Activated T-helper 2 cell treated with anti-CD3 and anti-CD28 coated beads, Interferon-gamma antibody, Interleukin-2, Interleukin-4, amounts not matched to agents 10 μg/mL and 5 μg/mL and 100 μg/mL, durations not matched to agents 14 hours and 24 hours and 36 hours (primary cell): Measurements from ENCODE around the gene USP48. TPM values are rescaled to one million over a fixed set of nuclear protein-coding genes. Genes with fewer than 3 reads are reported as not detected.

ENCODE experiments used
- DNase-seq: peaks from one replicate; pipeline ENCODE4 v3.0.0; 2021; ENCODE audit warnings: low spot score
- H3K27ac Mint-ChIP-seq: one replicate; pipeline ENCODE4 v1.8.0; 2021; ENCODE audit warnings: mixed read lengths
- H3K27me3 Mint-ChIP-seq: one replicate; pipeline ENCODE4 v1.8.0; 2021; ENCODE audit warnings: low read depth, mixed read lengths
- H3K36me3 Mint-ChIP-seq: one replicate; pipeline ENCODE4 v1.8.0; 2021; ENCODE audit warnings: low read depth, mixed read lengths
- H3K4me1 Mint-ChIP-seq: one replicate; pipeline ENCODE4 v1.8.0; 2021; ENCODE audit warnings: low read depth, mixed read lengths
- H3K4me3 Mint-ChIP-seq: one replicate; pipeline ENCODE4 v1.8.0; 2021; ENCODE audit warnings: low read depth, mild to moderate bottlenecking, moderate library complexity, mixed read lengths
- H3K9me3 Mint-ChIP-seq: one replicate; pipeline ENCODE4 v1.8.0; 2021; ENCODE audit warnings: mixed read lengths
- intact Hi-C: fragments of 100-400 bp; cut with micrococcal nuclease; formaldehyde crosslinking; loops from one replicate; pipeline ENCODE4 v1.15.1; 2023
- total RNA-seq: library from RNA; stranded (reverse); gene quantifications from 2 replicates; pipeline ENCODE4 v1.2.3, GENCODE V29; 2022

Gene USP48
- total RNA-seq, 1 donor from 2014 or later, result 101 TPM

DNA sequence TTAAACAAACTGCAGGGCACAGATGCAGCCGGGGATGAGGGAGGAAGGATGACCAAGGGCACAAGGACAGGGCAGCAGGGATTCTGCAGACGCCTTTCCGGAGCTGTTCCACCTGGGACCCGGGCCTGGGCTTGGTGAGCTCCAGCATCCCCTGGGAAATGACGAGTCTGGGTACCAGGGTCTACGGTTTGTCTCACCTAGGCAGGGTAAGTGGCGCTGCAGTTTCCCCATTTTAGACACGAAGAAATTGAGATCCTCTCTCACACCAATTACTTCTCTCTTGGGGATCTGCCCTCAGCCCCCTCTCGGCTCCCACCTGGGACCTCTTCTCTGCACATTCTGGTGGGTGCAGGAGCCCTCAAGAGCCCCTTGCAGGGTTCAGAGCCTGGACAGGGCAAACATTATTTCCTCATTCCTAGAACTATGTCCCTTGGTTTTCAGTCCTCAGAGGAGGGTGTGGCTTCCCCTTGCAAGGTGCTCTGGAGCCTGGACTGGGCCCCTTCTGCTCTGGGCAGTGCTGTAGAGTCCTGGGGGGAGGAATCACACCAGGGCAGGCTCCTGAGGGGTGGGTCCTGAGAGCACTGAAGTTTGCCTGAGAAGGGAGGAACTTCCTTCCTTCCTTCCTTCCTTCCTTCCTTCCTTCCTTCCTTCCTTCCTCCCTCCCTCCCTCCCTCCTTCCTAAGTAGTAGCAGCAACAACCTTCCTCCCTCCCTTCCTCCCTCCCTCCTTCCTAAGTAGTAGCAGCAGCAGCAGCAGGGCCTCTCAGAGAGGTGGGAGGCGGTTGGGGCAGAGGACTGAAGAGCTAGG is 129.8 kb downstream of the USP48 start:
- H3K4me3 Mint-ChIP-seq, result no peak overlapping the region
- no peak for DNase-seq
- H3K9me3 Mint-ChIP-seq, result no peaks in the 10 kb centered on the region
- intact Hi-C loops, result loop anchor here (5.0 kb wide), 1 partner anchor 309 kb away; no protein-coding TSS in a partner anchor
- no peaks in the 10 kb centered on the region for H3K36me3 Mint-ChIP-seq
- peaks cover 32% of the 10 kb centered on the region for H3K27me3 Mint-ChIP-seq
- no peak overlapping the region for H3K27ac Mint-ChIP-seq
- H3K4me1 Mint-ChIP-seq, result peaks cover 12% of the 10 kb centered on the region

DNA sequence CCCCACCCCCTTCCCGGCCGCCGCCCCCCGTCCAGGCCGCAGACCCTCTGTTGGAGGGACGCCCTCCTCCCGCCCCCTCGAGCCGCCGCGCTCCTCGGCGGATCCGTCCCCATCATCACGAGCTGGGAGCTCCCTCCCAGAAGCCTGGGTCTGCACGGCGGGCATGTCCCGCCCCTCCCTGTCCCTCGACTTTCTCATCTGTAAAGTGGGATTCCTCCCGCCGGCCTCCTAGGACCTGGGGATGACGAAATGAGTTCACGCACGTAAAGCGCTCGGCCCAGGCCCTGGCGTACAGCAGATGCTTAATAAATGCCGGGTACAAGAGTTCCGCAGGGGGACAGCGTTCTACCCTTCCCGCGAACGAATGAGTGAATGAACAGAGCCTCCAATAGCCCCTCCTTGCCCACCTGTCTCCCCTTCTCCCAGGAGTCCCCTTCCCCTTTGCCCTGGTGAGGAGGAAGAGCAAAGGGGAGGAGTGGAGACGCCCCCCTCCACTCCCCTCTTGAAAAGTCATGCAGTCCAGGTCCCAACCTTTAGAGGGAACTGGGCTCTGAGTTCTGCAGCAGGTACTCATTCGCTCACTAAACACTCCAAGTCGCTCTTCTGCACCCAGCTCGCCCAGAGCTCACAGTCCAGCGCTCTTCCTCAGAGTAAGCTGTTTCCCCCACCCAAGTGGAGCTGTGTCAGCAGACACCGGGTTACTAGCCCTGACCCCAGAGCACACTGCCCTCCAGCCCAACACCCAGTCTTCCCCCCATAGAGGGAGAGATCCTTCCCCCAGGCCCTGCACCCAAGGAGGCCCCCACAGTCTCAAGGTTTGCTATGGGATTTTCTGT is 130.6 kb downstream of the USP48 start:
- Mint-ChIP-seq H3K4me3 (peak overlapping the region; percentile 62), H3K4me1 (peaks cover 12% of the 10 kb centered on the region), H3K27ac (no peak overlapping the region), H3K9me3 (no peaks in the 10 kb centered on the region), H3K27me3 (peaks cover 32% of the 10 kb centered on the region), H3K36me3 (no peaks in the 10 kb centered on the region)
- DNase-seq, result no peak
- intact Hi-C loops, result loop anchor here (5.0 kb wide), 1 partner anchor 310 kb away; no protein-coding TSS in a partner anchor

DNA sequence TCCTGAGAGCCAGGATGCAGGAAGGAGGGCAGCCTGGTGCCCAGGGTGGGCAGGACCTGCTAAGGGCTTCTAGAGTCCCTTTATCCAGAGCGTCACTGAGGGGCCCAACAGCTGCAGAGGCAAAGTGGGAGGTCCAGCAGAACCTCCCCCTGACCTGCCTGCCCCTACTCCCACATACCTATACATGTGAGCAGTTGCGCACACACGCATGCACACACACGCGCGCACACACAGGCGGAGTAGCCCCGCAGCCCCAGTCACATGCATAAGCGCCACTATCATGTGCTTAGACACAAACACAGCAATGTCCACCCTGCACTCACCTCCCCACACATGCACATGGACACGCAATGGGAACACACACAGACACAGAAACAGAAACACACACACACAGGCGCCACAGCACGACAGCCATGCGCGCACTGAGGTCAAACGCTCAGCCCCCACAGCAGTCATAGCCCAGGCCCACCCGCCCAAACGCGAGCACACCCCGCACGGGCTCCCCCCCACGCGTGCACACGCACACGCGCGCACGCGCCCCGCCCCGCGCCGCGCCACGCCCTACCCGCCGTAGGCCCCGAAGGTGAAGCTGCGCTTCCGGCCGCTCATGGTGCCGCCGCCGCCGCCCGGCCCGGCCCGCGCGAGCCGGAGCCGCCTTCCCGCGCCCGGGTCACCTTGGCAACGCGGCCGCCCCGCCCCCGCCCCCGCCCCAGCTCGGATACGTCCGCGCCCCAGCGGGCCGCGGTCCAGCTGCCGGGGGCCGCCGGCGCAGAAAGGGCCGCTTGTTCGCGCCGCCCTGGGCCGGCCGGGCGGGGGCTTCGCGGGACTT is 131.5 kb downstream of the USP48 start:
- Mint-ChIP-seq H3K9me3 (no peaks in the 10 kb centered on the region), H3K4me1 (peaks cover 12% of the 10 kb centered on the region), H3K36me3 (no peaks in the 10 kb centered on the region), H3K27ac (no peak overlapping the region), H3K4me3 (peak overlapping the region; percentile 74), H3K27me3 (peaks cover 28% of the 10 kb centered on the region)
- DNase-seq, result peak; percentile 20
- intact Hi-C loops, result loop anchor here (5.0 kb wide), 1 partner anchor 311 kb away; no protein-coding TSS in a partner anchor

DNA sequence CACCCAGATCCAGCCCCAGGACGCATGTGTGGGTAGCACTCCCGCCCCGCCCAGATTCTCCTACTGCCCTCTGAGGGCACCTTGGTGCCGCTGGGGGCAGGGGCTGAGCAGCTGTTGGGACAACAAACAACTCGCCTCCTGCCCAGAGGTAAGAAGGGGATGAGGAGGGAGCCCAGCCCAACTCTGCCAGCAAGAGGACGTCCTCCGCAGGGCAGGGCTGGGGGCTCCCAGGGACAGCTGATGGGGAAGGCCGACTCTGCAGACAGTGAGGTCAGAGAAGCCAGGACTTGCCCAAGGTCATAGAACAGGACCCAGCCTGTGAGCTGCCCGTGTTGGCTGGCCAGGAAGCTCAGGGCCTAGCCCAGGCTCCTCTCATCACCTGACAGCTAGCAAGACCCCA is 132.5 kb downstream of the USP48 start:
- no peak for DNase-seq
- H3K27me3 Mint-ChIP-seq, result peaks cover 28% of the 10 kb centered on the region
- no peak overlapping the region for H3K4me3 Mint-ChIP-seq
- no peaks in the 10 kb centered on the region for H3K36me3 Mint-ChIP-seq
- H3K27ac Mint-ChIP-seq, result no peak overlapping the region
- peaks cover 12% of the 10 kb centered on the region for H3K4me1 Mint-ChIP-seq
- intact Hi-C loops, result loop anchor here (5.0 kb wide), 1 partner anchor 312 kb away; no protein-coding TSS in a partner anchor
- H3K9me3 Mint-ChIP-seq, result no peaks in the 10 kb centered on the region

DNA sequence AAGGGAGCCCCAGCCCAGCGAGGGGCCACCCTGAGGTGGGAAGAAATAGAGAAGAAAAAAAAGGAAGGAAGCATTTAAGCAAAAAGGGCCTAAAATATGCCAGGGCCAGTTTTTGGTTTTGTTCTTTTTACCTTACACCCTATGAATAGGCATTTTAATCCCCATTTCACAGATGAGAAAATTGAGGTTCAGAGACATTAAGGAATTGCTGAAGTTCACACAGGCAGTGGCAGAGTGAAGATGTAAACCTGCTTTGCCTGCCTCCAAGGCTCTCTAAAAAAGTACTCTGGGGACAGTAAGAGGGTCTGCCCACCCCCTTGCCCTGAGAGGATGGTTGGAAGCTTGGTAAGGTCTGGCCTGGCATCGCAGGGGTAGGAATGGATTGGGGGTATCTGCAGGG is 133.6 kb downstream of the USP48 start:
- H3K27ac Mint-ChIP-seq, result no peak overlapping the region
- no peak for DNase-seq
- H3K9me3 Mint-ChIP-seq, result no peaks in the 10 kb centered on the region
- H3K4me3 Mint-ChIP-seq, result no peak overlapping the region
- no peaks in the 10 kb centered on the region for H3K36me3 Mint-ChIP-seq
- intact Hi-C loops, result no loop called here
- H3K27me3 Mint-ChIP-seq, result peaks cover 25% of the 10 kb centered on the region
- H3K4me1 Mint-ChIP-seq, result peaks cover 12% of the 10 kb centered on the region

DNA sequence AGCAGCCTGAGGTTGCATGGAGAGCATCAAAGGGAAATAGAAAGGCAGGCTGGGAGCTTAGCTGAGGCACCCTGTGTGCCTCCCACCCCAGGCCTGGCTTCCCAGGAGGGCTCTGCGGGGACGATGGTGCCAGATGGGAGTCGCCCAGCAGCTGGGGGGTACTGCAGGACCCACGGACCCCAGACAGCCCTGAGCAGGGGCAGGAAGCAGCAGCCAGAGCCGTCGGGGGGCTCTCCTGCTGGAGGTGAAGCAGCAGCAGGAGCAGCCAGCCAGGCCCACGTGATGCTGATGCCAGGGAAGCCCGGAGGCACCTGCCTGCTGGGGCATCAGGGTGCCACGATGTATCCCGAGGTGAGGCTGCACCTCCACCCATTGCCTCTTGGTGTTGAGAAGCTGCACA is 134.2 kb downstream of the USP48 start:
- no peaks in the 10 kb centered on the region for H3K36me3 Mint-ChIP-seq

DNA sequence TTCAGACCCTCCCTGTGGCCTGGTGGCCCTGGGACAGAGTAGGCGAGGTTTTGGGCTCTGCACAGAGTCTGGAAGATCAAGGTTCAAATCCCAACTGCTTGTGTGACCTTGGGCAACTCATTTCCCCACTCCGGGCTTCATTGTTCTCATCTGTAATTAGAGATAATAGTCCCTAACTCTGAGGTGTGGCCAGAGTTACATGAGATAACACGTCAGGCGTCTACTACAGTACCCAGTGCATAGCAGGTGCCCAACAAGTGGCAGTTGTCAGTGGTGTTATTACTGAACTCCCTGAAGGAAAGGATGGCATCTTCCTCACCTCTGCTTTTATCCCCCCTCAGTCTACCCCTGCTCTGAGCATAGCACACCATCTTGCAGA is 134.6 kb downstream of the USP48 start:
- Mint-ChIP-seq H3K27me3 (peaks cover 21% of the 10 kb centered on the region), H3K9me3 (no peaks in the 10 kb centered on the region), H3K27ac (no peak overlapping the region), H3K36me3 (no peaks in the 10 kb centered on the region), H3K4me3 (no peak overlapping the region), H3K4me1 (peaks cover 12% of the 10 kb centered on the region)
- intact Hi-C loops, result no loop called here
- DNase-seq, result no peak

More for the DNA sequence above, 134.2 kb downstream of the USP48 start:
- peaks cover 22% of the 10 kb centered on the region for H3K27me3 Mint-ChIP-seq
- DNase-seq, result no peak
- H3K9me3 Mint-ChIP-seq, result no peaks in the 10 kb centered on the region
- peaks cover 12% of the 10 kb centered on the region for H3K4me1 Mint-ChIP-seq
- no peak overlapping the region for H3K27ac Mint-ChIP-seq
- no peak overlapping the region for H3K4me3 Mint-ChIP-seq
- intact Hi-C loops, result no loop called here

DNA sequence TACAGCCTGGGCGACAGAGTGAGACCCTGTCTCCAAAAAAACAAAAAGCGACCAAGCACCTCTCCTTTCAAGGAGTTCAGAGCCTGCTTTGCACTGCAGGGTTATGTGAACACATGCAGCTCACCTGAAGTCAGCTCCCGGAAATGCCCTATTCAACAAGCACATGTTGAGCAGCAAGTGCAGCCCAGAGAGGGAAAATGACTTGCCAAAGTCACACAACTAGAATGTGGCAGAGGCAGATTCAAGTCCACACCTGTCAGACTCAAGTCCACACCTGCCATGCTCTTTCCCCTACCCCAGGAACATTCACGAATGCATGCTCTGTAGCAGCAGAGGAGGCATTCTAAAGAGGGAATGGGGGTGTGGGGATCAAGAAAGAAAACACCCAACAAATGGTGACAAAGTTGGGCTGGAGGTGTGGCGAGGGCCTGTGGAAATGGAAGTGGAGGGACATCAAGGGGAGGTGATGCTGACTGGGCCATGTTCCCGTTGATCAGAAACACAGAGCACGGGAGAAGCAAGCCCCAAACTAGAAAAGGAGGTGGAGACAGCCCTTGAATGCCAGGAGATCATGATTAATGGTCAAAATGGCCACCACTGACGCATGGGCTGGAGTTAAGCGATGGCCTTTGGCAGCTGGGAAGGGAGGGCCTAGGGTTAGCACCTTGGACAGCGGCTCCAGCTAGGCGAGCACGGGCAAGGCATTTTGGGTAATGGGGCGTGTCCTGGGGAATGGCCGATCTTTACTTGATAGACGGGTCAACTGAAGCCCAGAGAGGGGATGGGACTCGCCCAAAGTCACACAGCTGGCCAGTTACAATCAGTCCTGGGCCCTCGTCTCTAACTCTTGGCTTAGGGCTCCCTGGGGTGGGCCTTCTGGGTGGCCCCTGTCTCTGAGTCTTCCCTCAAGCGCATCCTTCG is 135.3 kb downstream of the USP48 start:
- Mint-ChIP-seq H3K27me3 (peaks cover 17% of the 10 kb centered on the region), H3K9me3 (no peaks in the 10 kb centered on the region), H3K4me3 (no peak overlapping the region), H3K36me3 (no peaks in the 10 kb centered on the region), H3K4me1 (peaks cover 12% of the 10 kb centered on the region), H3K27ac (no peak overlapping the region)
- intact Hi-C loops, result no loop called here
- DNase-seq, result peak; percentile 35

DNA sequence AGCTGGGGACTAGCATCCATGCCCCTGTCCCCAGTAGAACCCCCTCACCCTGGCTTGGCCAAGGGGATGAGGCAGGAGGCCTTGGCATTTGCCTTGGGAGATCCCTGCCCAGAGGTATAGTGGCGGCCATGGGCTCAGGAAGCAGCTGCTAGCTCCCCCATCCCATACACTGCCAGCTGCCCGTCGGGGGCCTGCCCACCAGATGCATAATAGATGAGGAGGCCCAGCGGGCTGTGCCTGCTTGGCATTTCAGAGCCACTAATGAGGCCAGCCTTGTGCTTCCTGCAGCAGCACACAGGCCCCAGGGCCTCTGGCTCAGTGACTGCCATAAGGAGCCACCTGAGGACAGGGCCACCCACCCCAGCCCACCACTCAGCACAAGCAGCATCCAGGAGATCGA is 137.4 kb downstream of the USP48 start:
- no peaks in the 10 kb centered on the region for H3K4me1 Mint-ChIP-seq
- no peaks in the 10 kb centered on the region for H3K9me3 Mint-ChIP-seq
- H3K36me3 Mint-ChIP-seq, result no peaks in the 10 kb centered on the region
- DNase-seq, result no peak
- intact Hi-C loops, result no loop called here
- peaks cover 2% of the 10 kb centered on the region for H3K27me3 Mint-ChIP-seq
- no peak overlapping the region for H3K27ac Mint-ChIP-seq
- no peak overlapping the region for H3K4me3 Mint-ChIP-seq

DNA sequence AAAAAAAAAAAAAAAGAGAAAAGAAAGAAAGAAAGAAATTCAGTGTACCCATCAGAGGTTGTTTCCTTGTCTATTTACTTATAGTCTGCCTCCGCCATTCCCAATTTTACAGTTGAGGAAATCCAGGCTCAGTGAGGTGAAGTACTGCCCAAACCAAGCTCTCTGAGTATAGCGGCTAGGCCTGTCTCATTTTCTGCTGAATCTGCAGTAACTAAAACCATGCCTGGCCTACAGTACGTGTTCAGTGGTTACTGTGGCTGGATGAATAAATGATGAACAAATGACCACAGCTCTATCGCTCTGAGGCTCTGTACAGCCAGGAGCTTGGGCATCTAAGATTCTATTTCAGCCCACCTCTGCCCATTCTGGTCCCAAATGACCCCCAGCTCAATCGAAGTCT is 138.0 kb downstream of the USP48 start:
- H3K4me3 Mint-ChIP-seq, result no peak overlapping the region
- H3K27me3 Mint-ChIP-seq, result no peaks in the 10 kb centered on the region
- no peaks in the 10 kb centered on the region for H3K36me3 Mint-ChIP-seq
- intact Hi-C loops, result no loop called here
- DNase-seq, result no peak
- H3K9me3 Mint-ChIP-seq, result no peaks in the 10 kb centered on the region
- H3K4me1 Mint-ChIP-seq, result no peaks in the 10 kb centered on the region
- no peak overlapping the region for H3K27ac Mint-ChIP-seq

DNA sequence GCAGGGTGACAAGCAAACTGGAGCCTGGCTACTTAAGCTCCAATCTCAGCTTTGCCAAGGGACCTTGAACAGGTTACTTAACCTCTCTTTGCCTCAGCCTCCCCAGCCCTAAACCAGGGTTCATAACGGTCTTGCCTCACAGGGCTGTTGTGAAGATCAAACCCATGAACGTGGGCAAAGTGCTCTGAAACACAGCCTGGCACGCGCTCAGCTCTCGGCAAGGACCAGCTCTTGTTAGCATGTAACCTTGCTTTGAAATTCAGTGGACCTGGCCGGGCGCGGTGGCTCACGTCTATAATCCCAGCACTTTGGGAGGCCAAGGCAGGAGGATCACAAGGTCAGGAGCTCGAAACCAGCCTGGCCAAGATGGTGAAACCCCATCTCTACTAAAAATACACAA is 138.6 kb downstream of the USP48 start:
- Mint-ChIP-seq H3K27me3 (no peaks in the 10 kb centered on the region), H3K9me3 (no peaks in the 10 kb centered on the region), H3K4me1 (no peaks in the 10 kb centered on the region), H3K4me3 (no peak overlapping the region), H3K27ac (no peak overlapping the region), H3K36me3 (no peaks in the 10 kb centered on the region)
- DNase-seq, result no peak
- intact Hi-C loops, result no loop called here

DNA sequence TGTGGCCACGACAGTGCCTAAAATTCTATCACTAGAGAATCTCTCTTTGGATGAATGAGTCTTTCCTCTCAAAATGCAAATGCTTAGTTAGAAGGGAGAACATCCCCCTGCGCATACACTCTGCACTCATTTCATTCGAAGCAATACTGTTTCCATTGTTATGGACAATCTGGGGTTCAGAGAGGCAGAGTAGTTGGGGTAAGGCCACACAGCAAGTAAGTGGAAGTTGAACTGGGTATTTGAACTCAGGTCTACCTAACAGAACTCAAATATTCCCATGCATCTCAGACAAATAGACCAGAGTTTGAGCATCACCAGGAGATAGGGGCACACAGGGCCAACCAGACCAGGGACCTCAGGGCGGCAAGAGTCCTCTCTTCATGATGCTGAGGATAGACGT is 139.3 kb downstream of the USP48 start:
- DNase-seq, result no peak
- Mint-ChIP-seq H3K27me3 (no peaks in the 10 kb centered on the region), H3K9me3 (no peaks in the 10 kb centered on the region), H3K36me3 (no peaks in the 10 kb centered on the region), H3K4me1 (peaks cover 2% of the 10 kb centered on the region), H3K4me3 (no peak overlapping the region), H3K27ac (no peak overlapping the region)
- intact Hi-C loops, result no loop called here
